SK-N-SH (cell line): ENCODE data around the gene CLN6.

Experiments used
- CTCF ChIP-seq: fragments of 200-600 bp; sonication (generic); IDR thresholded peaks from 2 replicates; pipeline ENCODE4 v1.6.1; 2017; ENCODE audit warnings: antibody characterized with exemption, mild to moderate bottlenecking, moderate library complexity
- MEF2A ChIP-seq: IDR thresholded peaks from 2 replicates; pipeline ENCODE4 v1.4.0; 2012; ENCODE audit warnings: low read depth, borderline replicate concordance
- REST ChIP-seq: IDR thresholded peaks from 2 replicates; pipeline ENCODE4 v1.6.1; 2012; ENCODE audit warnings: mild to moderate bottlenecking, low read depth, low read length, moderate library complexity
- TAF1 ChIP-seq: IDR thresholded peaks from 2 replicates; pipeline ENCODE4 v1.6.1; 2012; ENCODE audit warnings: low read depth, mild to moderate bottlenecking, low read length, moderate library complexity, borderline replicate concordance
- YY1 ChIP-seq: IDR thresholded peaks from 2 replicates; pipeline ENCODE4 v1.4.0; 2012; ENCODE audit warnings: low read depth, mild to moderate bottlenecking

DNA sequence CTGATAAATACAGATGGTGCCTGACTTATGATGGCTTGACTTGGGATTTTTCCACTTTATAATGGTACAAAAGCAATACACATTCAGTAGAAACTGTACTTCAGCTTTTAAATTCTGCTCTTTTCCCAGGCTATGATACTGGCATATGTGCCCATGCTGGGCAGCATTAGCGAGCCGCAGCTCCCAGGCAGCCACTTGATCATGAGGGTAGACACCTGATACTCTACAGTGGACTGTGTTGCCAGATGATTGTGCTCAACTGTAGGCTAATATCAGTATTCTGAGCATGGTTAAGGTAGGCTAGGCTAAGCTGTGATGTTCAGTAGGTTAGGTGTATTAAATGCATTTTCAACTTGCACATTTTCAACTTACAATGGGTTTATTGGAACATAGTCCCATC lies 30.4 kb upstream of the CLN6 start:
- TF ChIP-seq TAF1 (no peak), CTCF (no peak), YY1 (no peak), REST (no peak), MEF2A (no peak)
